ENCODE measurements around the gene CRACDL.

CRACDL gene

DNA sequence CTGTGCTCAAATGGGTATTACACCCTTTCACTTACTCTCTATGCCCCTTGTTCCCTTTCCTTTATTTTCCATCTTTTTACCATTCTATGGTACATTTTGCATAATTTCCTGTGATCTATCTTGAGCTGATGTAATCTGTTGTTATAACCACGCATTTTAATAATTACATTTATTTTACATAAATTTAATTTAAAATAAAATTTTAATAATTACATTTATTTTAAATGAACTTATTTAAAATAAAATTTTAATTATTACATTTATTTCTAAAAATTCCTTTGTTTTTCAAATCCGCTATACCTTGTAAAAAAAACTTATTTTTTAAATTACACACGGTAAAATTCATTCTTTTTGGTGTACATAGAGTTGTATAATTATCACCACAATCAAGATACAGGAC, 93.9 kb downstream of the CRACDL start:
- Histone ChIP-seq H3K27ac (ENCODE audit: low read length) (no peak overlapping the region), H3K4me3 (ENCODE audit: low read length) (no peak overlapping the region), H3K36me3 (replicated peaks; ENCODE audit: low read depth, low read length) (no peaks in the 10 kb centered on the region), H3K9me3 (ENCODE audit: insufficient read depth, low read length) (no peaks in the 10 kb centered on the region), H3K79me2 (ENCODE audit: low read length) (no peaks in the 10 kb centered on the region), H4K20me1 (ENCODE audit: insufficient read depth, low read length) (no peaks in the 10 kb centered on the region), H3K27me3 (ENCODE audit: low read depth, low read length) (peaks cover 31% of the 10 kb centered on the region), H3K9ac (ENCODE audit: low read length) (no peak overlapping the region), H3K4me2 (ENCODE audit: low read length) (no peak overlapping the region), H3K4me1 (ENCODE audit: low read length) (peaks cover 5% of the 10 kb centered on the region; the same call in 1 of the 2 replicates), H2AFZ (ENCODE audit: low read depth, low read length) (no peak overlapping the region)
- no peak for TF ChIP-seq EZH2phosphoT487 (IDR thresholded peaks at IDR 0.05; ENCODE audit: low read depth)
- TF ChIP-seq, protein P1, sequence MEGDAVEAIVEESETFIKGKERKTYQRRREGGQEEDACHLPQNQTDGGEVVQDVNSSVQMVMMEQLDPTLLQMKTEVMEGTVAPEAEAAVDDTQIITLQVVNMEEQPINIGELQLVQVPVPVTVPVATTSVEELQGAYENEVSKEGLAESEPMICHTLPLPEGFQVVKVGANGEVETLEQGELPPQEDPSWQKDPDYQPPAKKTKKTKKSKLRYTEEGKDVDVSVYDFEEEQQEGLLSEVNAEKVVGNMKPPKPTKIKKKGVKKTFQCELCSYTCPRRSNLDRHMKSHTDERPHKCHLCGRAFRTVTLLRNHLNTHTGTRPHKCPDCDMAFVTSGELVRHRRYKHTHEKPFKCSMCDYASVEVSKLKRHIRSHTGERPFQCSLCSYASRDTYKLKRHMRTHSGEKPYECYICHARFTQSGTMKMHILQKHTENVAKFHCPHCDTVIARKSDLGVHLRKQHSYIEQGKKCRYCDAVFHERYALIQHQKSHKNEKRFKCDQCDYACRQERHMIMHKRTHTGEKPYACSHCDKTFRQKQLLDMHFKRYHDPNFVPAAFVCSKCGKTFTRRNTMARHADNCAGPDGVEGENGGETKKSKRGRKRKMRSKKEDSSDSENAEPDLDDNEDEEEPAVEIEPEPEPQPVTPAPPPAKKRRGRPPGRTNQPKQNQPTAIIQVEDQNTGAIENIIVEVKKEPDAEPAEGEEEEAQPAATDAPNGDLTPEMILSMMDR (IDR thresholded peaks at IDR 0.05; ENCODE audit: low read depth, low read length) = no peak

DNA sequence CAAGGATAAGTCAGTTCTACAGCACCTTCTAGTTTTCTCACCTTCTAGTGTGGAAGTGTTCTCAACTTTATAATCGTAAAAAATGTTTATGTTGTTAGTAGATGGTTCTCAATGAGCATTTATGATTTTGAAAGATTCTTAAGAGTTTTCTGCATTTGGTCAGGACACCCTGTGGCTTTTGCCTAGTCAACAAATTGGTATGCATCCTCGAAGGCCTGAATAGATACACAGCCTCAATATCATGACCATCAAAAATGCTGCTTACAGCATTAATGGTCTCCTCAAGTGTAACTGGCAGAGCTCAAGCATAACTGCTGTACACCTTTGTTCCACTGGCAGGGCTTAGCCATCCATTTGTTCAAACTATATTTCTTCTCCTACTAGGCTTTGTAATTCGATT, 96.7 kb downstream of the CRACDL start:
- Histone ChIP-seq H3K9ac (ENCODE audit: low read length) (no peak overlapping the region), H3K36me3 (replicated peaks; ENCODE audit: low read depth, low read length) (no peaks in the 10 kb centered on the region), H3K27ac (ENCODE audit: low read length) (no peak overlapping the region), H3K4me3 (ENCODE audit: low read length) (no peak overlapping the region), H3K79me2 (ENCODE audit: low read length) (no peaks in the 10 kb centered on the region), H2AFZ (ENCODE audit: low read depth, low read length) (no peak overlapping the region), H3K27me3 (ENCODE audit: low read depth, low read length) (peaks cover 29% of the 10 kb centered on the region), H3K4me1 (ENCODE audit: low read length) (peaks cover 14% of the 10 kb centered on the region), H3K4me2 (ENCODE audit: low read length) (no peak overlapping the region), H3K9me3 (ENCODE audit: insufficient read depth, low read length) (no peaks in the 10 kb centered on the region), H4K20me1 (ENCODE audit: insufficient read depth, low read length) (no peaks in the 10 kb centered on the region)
- TF ChIP-seq EZH2phosphoT487 (IDR thresholded peaks at IDR 0.05; ENCODE audit: low read depth) = no peak
- TF ChIP-seq, protein P1 (IDR thresholded peaks at IDR 0.05; ENCODE audit: low read depth, low read length) = no peak

DNA sequence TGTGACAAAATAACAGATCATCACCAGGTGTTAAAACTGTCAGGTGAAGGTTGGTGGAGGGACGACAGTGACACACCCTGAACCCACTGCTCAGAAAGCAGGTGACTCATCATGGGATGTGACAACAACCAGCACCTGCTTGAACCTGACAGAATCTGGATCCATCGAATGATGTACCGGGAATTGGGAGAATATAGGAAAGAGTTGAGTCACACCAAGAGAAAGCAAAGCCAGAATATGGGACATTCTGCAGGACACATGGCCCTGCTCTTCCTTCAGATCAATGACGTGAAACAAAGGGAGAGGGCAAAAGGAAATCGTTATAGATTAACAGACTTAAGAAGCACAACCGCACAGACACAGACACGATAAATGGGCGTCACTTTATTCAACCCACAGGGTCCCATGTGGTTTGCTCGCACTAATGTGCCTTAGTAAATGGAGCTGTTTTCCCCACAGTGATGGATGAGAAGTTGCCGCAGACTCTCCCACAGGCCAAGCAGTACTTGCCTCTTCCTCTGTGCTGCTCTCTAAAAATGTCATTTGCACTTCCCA, 100.1 kb downstream of the CRACDL start:
- Histone ChIP-seq H3K4me3 (ENCODE audit: low read length) (no peak overlapping the region), H3K9ac (ENCODE audit: low read length) (no peak overlapping the region), H3K4me2 (ENCODE audit: low read length) (peak overlapping the region; percentile 33; the same call in 1 of the 2 replicates), H3K27ac (ENCODE audit: low read length) (no peak overlapping the region), H3K27me3 (ENCODE audit: low read depth, low read length) (peaks cover 10% of the 10 kb centered on the region), H4K20me1 (ENCODE audit: insufficient read depth, low read length) (no peaks in the 10 kb centered on the region), H3K36me3 (replicated peaks; ENCODE audit: low read depth, low read length) (no peaks in the 10 kb centered on the region), H3K79me2 (ENCODE audit: low read length) (no peaks in the 10 kb centered on the region), H3K9me3 (ENCODE audit: insufficient read depth, low read length) (no peaks in the 10 kb centered on the region), H3K4me1 (ENCODE audit: low read length) (peaks cover 14% of the 10 kb centered on the region), H2AFZ (ENCODE audit: low read depth, low read length) (peak overlapping the region; percentile 40; the same call in 1 of the 2 replicates)
- no peak for TF ChIP-seq EZH2phosphoT487 (IDR thresholded peaks at IDR 0.05; ENCODE audit: low read depth)
- TF ChIP-seq, protein P1 (IDR thresholded peaks at IDR 0.05; ENCODE audit: low read depth, low read length) = no peak

DNA sequence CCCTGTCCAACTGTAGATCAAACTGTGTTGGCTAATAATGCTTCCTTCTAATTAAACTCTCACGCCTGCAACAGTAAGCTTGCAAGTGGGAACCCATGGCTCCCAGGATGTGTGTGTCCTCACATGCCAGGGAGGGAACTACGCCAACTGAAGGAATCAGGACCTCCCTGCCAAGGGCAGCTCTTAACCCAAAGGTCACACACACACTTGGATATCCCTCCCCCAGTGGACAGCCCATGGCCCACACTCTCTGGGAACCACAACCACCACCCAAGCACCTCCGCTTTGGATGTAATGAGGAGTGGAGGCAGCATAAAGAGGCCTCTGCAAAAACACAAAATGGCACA, 102.1 kb downstream of the CRACDL start:
- Histone ChIP-seq H3K4me3 (ENCODE audit: low read length) (no peak overlapping the region), H2AFZ (ENCODE audit: low read depth, low read length) (no peak overlapping the region), H3K36me3 (replicated peaks; ENCODE audit: low read depth, low read length) (no peaks in the 10 kb centered on the region), H3K27ac (ENCODE audit: low read length) (no peak overlapping the region), H3K4me1 (ENCODE audit: low read length) (peaks cover 14% of the 10 kb centered on the region), H3K9me3 (ENCODE audit: insufficient read depth, low read length) (no peaks in the 10 kb centered on the region), H3K79me2 (ENCODE audit: low read length) (no peaks in the 10 kb centered on the region), H3K9ac (ENCODE audit: low read length) (no peak overlapping the region), H4K20me1 (ENCODE audit: insufficient read depth, low read length) (no peaks in the 10 kb centered on the region), H3K4me2 (ENCODE audit: low read length) (no peak overlapping the region), H3K27me3 (ENCODE audit: low read depth, low read length) (no peaks in the 10 kb centered on the region)
- TF ChIP-seq EZH2phosphoT487 (IDR thresholded peaks at IDR 0.05; ENCODE audit: low read depth) = no peak
- TF ChIP-seq, protein P1 (IDR thresholded peaks at IDR 0.05; ENCODE audit: low read depth, low read length) = no peak
